A549 (cell line): ENCODE results near the gene TNN. TPM values are rescaled to one million over a fixed set of nuclear protein-coding genes. Genes with fewer than 3 reads are reported as not detected.

Experiments
- ATAC-seq, 2 experiments: fragments of 200-7000 bp in 1 of 2; fragments of >200 bp in 1 of 2; cut with Nextera tagmentation in 1 of 2; cut with Tn5 transposase in 1 of 2; 3 replicates each; pipeline versions ENCODE4 v1.8.0 to v1.9.1; 2018 to 2020; ENCODE audit warnings: mild to moderate bottlenecking in 1 of 2, moderate library complexity in 1 of 2
- CTCF ChIA-PET: fragments of 300-600 bp; sonication (Branson Sonifier 250); formaldehyde crosslinking; extraction: SDS; loops from one replicate; lab custom pipeline; 2021; ENCODE audit warnings: antibody characterized with exemption, inconsistent platforms; lab: Yijun Ruan, JAX
- POLR2A ChIA-PET: fragments of 350-600 bp; formaldehyde crosslinking; extraction: SDS; loops from one replicate; lab custom pipeline; 2021; ENCODE audit warnings: antibody characterized with exemption, inconsistent platforms; lab: Yijun Ruan, JAX
- DNase-seq, 2 experiments: peaks; one replicate each; pipeline versions ENCODE4 v3.0.0 to v3.0.0-alpha.2; 2011 to 2016; ENCODE audit warnings: low read depth in 1 of 2, low spot score in 1 of 2
- FAIRE-seq: peaks from 2 replicates; lab custom pipeline; 2011; peaks lifted over from hg19 to GRCh38; lab: Jason Lieb, UNC
- H3K27ac ChIP-seq, 2 experiments: fragments of >200 bp; sonication (Bioruptor Twin); formaldehyde crosslinking; 3 replicates each; pipeline ENCODE4 v1.5.1; 2016 to 2017
- H3K4me1 ChIP-seq: fragments of >200 bp; sonication (Bioruptor Twin); formaldehyde crosslinking; 3 replicates; pipeline ENCODE4 v1.6.1; 2016
- H3K4me2 ChIP-seq: fragments of >200 bp; sonication (Bioruptor Twin); formaldehyde crosslinking; 3 replicates; pipeline ENCODE4 v1.6.1; 2016
- H3K4me3 ChIP-seq: fragments of >200 bp; sonication (Bioruptor Twin); formaldehyde crosslinking; 3 replicates; pipeline ENCODE4 v1.5.1; 2016
- H3K9me3 ChIP-seq: fragments of >200 bp; sonication (Bioruptor Twin); formaldehyde crosslinking; 3 replicates; pipeline ENCODE4 v1.6.1; 2016
- BCL3 ChIP-seq: fragments of >200 bp; sonication (Bioruptor Twin); formaldehyde crosslinking; IDR thresholded peaks from 3 replicates; pipeline ENCODE4 v1.6.1; 2016
- CEBPB ChIP-seq, 2 experiments: fragments of >200 bp in 1 of 2; sonication (Bioruptor Twin) in 1 of 2; formaldehyde crosslinking in 1 of 2; IDR thresholded peaks; 2 replicates each; pipeline ENCODE4 v1.6.1; 2012 to 2016
- CHD4 ChIP-seq: fragments of 200-600 bp; sonication (generic); IDR thresholded peaks from 2 replicates; pipeline ENCODE4 v1.6.1; 2016; ENCODE audit warnings: antibody characterized with exemption, mild to moderate bottlenecking, borderline replicate concordance
- E2F6 ChIP-seq: IDR thresholded peaks from 2 replicates; pipeline ENCODE4 v1.6.1; 2012; ENCODE audit warnings: low read depth, borderline replicate concordance
- EHMT2 ChIP-seq: fragments of 200-600 bp; sonication (generic); IDR thresholded peaks from 2 replicates; pipeline ENCODE4 v1.6.1; 2016; ENCODE audit warnings: antibody characterized with exemption, low read depth, mild to moderate bottlenecking, moderate library complexity
- EP300 ChIP-seq, 2 experiments: fragments of >200 bp; sonication (Bioruptor Twin); formaldehyde crosslinking; IDR thresholded peaks; 2 replicates in 1 of 2; 3 replicates in 1 of 2; pipeline ENCODE4 v1.6.1; 2016 to 2017
- FOSL2 ChIP-seq, 2 experiments: fragments of 450-650 bp in 1 of 2; fragments of >200 bp in 1 of 2; sonication (Bioruptor Twin) in 1 of 2; formaldehyde crosslinking; IDR thresholded peaks; 2 replicates each; pipeline versions ENCODE4 v1.5.0 to v1.6.1; 2016 to 2020; ENCODE audit warnings: mild to moderate bottlenecking in 1 of 2, moderate library complexity in 1 of 2
- GATA3 ChIP-seq: IDR thresholded peaks from 2 replicates; pipeline ENCODE4 v1.6.1; 2012; ENCODE audit warnings: borderline replicate concordance
- HES2 ChIP-seq: fragments of >200 bp; sonication (Bioruptor Twin); formaldehyde crosslinking; IDR thresholded peaks from 2 replicates; pipeline ENCODE4 v1.6.1; 2016
- HMGXB4 ChIP-seq: fragments of 250-450 bp; sonication (Bioruptor Pico); IDR thresholded peaks from 2 replicates; pipeline ENCODE4 v1.5.0; 2021; ENCODE audit warnings: mild to moderate bottlenecking, moderate library complexity, borderline replicate concordance
- HOXA7 ChIP-seq: fragments of 250-450 bp; sonication (Bioruptor Pico); IDR thresholded peaks from 2 replicates; pipeline ENCODE4 v1.5.0; 2020; ENCODE audit warnings: mild to moderate bottlenecking, moderate library complexity
- KDM5A ChIP-seq: fragments of 200-600 bp; sonication (generic); IDR thresholded peaks from 2 replicates; pipeline ENCODE4 v1.6.1; 2016; ENCODE audit warnings: antibody characterized with exemption, mild to moderate bottlenecking
- MAFK ChIP-seq: fragments of 450-650 bp; IDR thresholded peaks from 2 replicates; pipeline ENCODE4 v1.6.1; 2014; ENCODE audit not compliant: partially characterized antibody
- MYC ChIP-seq: IDR thresholded peaks from 2 replicates; pipeline ENCODE4 v1.6.1; 2012; ENCODE audit warnings: mild to moderate bottlenecking, inconsistent platforms, low read length, improper control_type of control experiment, borderline replicate concordance
- NR3C1 ChIP-seq: fragments of >200 bp; sonication (Bioruptor Twin); formaldehyde crosslinking; IDR thresholded peaks from 3 replicates; pipeline ENCODE4 v1.6.1; 2017
- PBX3 ChIP-seq: IDR thresholded peaks from 2 replicates; pipeline ENCODE4 v1.6.1; 2012
- PHF8 ChIP-seq: fragments of 200-600 bp; sonication (generic); IDR thresholded peaks from 2 replicates; pipeline ENCODE4 v1.6.1; 2016; ENCODE audit warnings: low read depth, mild to moderate bottlenecking, antibody characterized with exemption, moderate library complexity, borderline replicate concordance
- POLR2A ChIP-seq: IDR thresholded peaks from 2 replicates; pipeline ENCODE4 v1.6.1; 2012; ENCODE audit warnings: mild to moderate bottlenecking, low read length
- RAD21 ChIP-seq, 2 experiments: fragments of >200 bp in 1 of 2; sonication (Bioruptor Twin) in 1 of 2; formaldehyde crosslinking in 1 of 2; IDR thresholded peaks in 1 of 2; conservative IDR thresholded peaks in 1 of 2; 2 replicates in 1 of 2; 3 replicates in 1 of 2; pipeline ENCODE4 v1.6.1; 2012 to 2018; ENCODE audit warnings: inconsistent platforms in 1 of 2
- RCOR1 ChIP-seq: fragments of 150-350 bp; IDR thresholded peaks from 2 replicates; pipeline ENCODE4 v1.6.1; 2014; ENCODE audit warnings: antibody characterized with exemption, low read length, low read depth
- SREBF2 ChIP-seq: fragments of 450-650 bp; IDR thresholded peaks from 2 replicates; pipeline ENCODE4 v1.6.1; 2014; ENCODE audit warnings: mild to moderate bottlenecking, moderate library complexity
- TFCP2L1 ChIP-seq: fragments of 250-450 bp; sonication (Bioruptor Pico); IDR thresholded peaks from 2 replicates; pipeline ENCODE4 v1.5.0; 2021; ENCODE audit warnings: mild to moderate bottlenecking
- ZNF302 ChIP-seq: fragments of 250-450 bp; sonication (Bioruptor Pico); IDR thresholded peaks from 2 replicates; pipeline ENCODE4 v1.9.0; 2021; ENCODE audit warnings: inconsistent platforms, mild to moderate bottlenecking, moderate library complexity
- WGBS: methylation state at CpG from one replicate; pipeline ENCODE4 v1.1.6; 2017; ENCODE audit errors: missing lambda C conversion rate; 5-methylcytosine and 5-hydroxymethylcytosine counted together
- polyA plus RNA-seq, 4 experiments: library from polyadenylated mRNA; depleted of rRNA in 3 of 4; stranded (reverse); fragments of >200 nt; fragmentation: RNase III in 1 of 4; extraction: RNeasy Plus Mini Kit Qiagen cat#74134 plus additional on column Dnase treatment in 1 of 4; gene quantifications; 2 replicates in 3 of 4; 3 replicates in 1 of 4; pipeline ENCODE4 v1.2.3, GENCODE V29; 2011 to 2017

Gene TNN
- polyA plus RNA-seq, 2 of the 4 experiments (the other 2 are of a cell fraction), result not detected

- no peaks in the 10 kb centered on the region for H3K9me3 ChIP-seq
- DNase-seq, result no peak
- H3K4me1 ChIP-seq, result no peaks in the 10 kb centered on the region
- TF ChIP-seq HMGXB4 (CRISPR knock-in tag), result no peak
- TF ChIP-seq E2F6, result no peak
- no peak for TF ChIP-seq RCOR1
- no peak for TF ChIP-seq TFCP2L1
- no peak for TF ChIP-seq MAFK
- H3K4me2 ChIP-seq, result no peak overlapping the region
- CTCF ChIA-PET, result interaction anchor here (0.6 kb wide), 1 partner anchor 1120 kb away, joined by 5 read pairs; no protein-coding TSS in a partner anchor
- WGBS, result 0% methylated on average over 1 of the region's 1 CpG
- no peak for FAIRE-seq
- no peak overlapping the region for H3K4me3 ChIP-seq
- no peak for ATAC-seq
- H3K27ac ChIP-seq, result no peak overlapping the region
- POLR2A ChIA-PET, result no interaction called here
These were observed 5.3 kb upstream of the TNN start for GRCh38 chr1:175062339-175062738.

GRCh38 chr1:175062858-175063257 is 4.8 kb upstream of the TNN start:
- CTCF ChIA-PET, result no interaction called here
- no peak for TF ChIP-seq SREBF2
- no peak for TF ChIP-seq PBX3
- no peak for TF ChIP-seq MYC
- TF ChIP-seq PHF8, result no peak
- no peak for TF ChIP-seq ZNF302 (CRISPR knock-in tag)
- no peak for TF ChIP-seq EP300 (IDR thresholded peaks at IDR 0.05)
- no peak for TF ChIP-seq POLR2A
- TF ChIP-seq HES2, result no peak
- TF ChIP-seq RAD21 (conservative IDR thresholded peaks at IDR 0.05 in 1 of 2, IDR thresholded peaks at IDR 0.05 in 1 of 2), result no peak
- no peak for TF ChIP-seq BCL3
- TF ChIP-seq FOSL2 (IDR thresholded peaks at IDR 0.05), result no peak
- TF ChIP-seq FOSL2 (CRISPR knock-in tag; IDR thresholded peaks at IDR 0.05), result no peak
- no peak for TF ChIP-seq GATA3
- no peak for TF ChIP-seq CEBPB (IDR thresholded peaks at IDR 0.05)
- POLR2A ChIA-PET, result no interaction called here
- Histone ChIP-seq H3K4me2 (no peak overlapping the region), H3K27ac (no peak overlapping the region), H3K9me3 (no peaks in the 10 kb centered on the region), H3K4me1 (no peaks in the 10 kb centered on the region), H3K4me3 (no peak overlapping the region)
- DNase-seq (no peak), FAIRE-seq (no peak), ATAC-seq (no peak)
- WGBS, result 0% methylated on average over 2 of the region's 2 CpGs

- FAIRE-seq, result no peak
- CTCF ChIA-PET, result interaction anchor here (0.6 kb wide), 1 partner anchor 317 kb away, joined by 3 read pairs; no protein-coding TSS in a partner anchor
These were observed 3.2 kb downstream of the TNN start for GRCh38 chr1:175070818-175071217.

More at GRCh38 chr1:175070818-175071217, 3.2 kb downstream of the TNN start:
- ATAC-seq (no peak), DNase-seq (no peak)
- TF ChIP-seq RAD21 (conservative IDR thresholded peaks at IDR 0.05 in 1 of 2, IDR thresholded peaks at IDR 0.05 in 1 of 2) (no peak), CHD4 (no peak), POLR2A (no peak), NR3C1 (no peak), EHMT2 (no peak), HOXA7 (no peak), KDM5A (no peak)
- POLR2A ChIA-PET, result no interaction called here
- Histone ChIP-seq H3K4me3 (no peak overlapping the region), H3K4me2 (no peak overlapping the region), H3K9me3 (no peaks in the 10 kb centered on the region), H3K4me1 (no peaks in the 10 kb centered on the region), H3K27ac (no peak overlapping the region)
